IPS-15b (cell line): Measurements from ENCODE around the gene TNPO3.
"Not testable (repeated sequence)": the region's sequence is repeated elsewhere in the genome, so short reads cannot be mapped to it uniquely, and the experiment has no call there.

Source experiments
- H3K27me3 ChIP-seq: one replicate; pipeline ENCODE4 v1.6.1; 2013; ENCODE audit warnings: low read length; ENCODE audit not compliant: control insufficient read depth, insufficient read depth
- H3K36me3 ChIP-seq: one replicate; pipeline ENCODE4 v1.6.1; 2013; ENCODE audit warnings: low read length; ENCODE audit not compliant: control insufficient read depth, insufficient read depth
- H3K4me1 ChIP-seq: one replicate; pipeline ENCODE4 v1.6.1; 2013; ENCODE audit warnings: mild to moderate bottlenecking, low read length; ENCODE audit not compliant: control insufficient read depth, insufficient read depth
- H3K4me3 ChIP-seq: one replicate; pipeline ENCODE4 v1.5.1; 2013; ENCODE audit warnings: low read depth, low read length
- H3K9ac ChIP-seq: one replicate; pipeline ENCODE4 v1.6.1; 2013; ENCODE audit warnings: low read depth, mild to moderate bottlenecking, low read length
- H3K9me3 ChIP-seq: one replicate; pipeline ENCODE4 v1.6.1; 2013; ENCODE audit warnings: mild to moderate bottlenecking, low read length; ENCODE audit not compliant: control insufficient read depth, insufficient read depth

Gene TNPO3

GRCh38 chr7:128954150-128954549 lies 100.8 kb downstream of the TNPO3 start:
- Histone ChIP-seq H3K27me3 (no peaks in the 10 kb centered on the region), H3K4me3 (no peak overlapping the region), H3K36me3 (peaks cover 7% of the 10 kb centered on the region), H3K9me3 (no peaks in the 10 kb centered on the region), H3K4me1 (peaks cover 9% of the 10 kb centered on the region), H3K9ac (no peak overlapping the region)

- no peaks in the 10 kb centered on the region for H3K27me3 ChIP-seq
- no peak overlapping the region for H3K9ac ChIP-seq
- H3K9me3 ChIP-seq, result no peaks in the 10 kb centered on the region
- peaks cover 9% of the 10 kb centered on the region for H3K4me1 ChIP-seq
- no peak overlapping the region for H3K4me3 ChIP-seq
- no peaks in the 10 kb centered on the region for H3K36me3 ChIP-seq
These were observed 103.6 kb downstream of the TNPO3 start for GRCh38 chr7:128951296-128951695.

- Histone ChIP-seq H3K27me3 (no peaks in the 10 kb centered on the region), H3K4me3 (no peak overlapping the region), H3K36me3 (no peaks in the 10 kb centered on the region), H3K9ac (no peak overlapping the region), H3K4me1 (peaks cover 4% of the 10 kb centered on the region), H3K9me3 (no peaks in the 10 kb centered on the region)
These were observed 105.7 kb downstream of the TNPO3 start for GRCh38 chr7:128948976-128949760.

GRCh38 chr7:128948312-128948973 lies 106.5 kb downstream of the TNPO3 start:
- Histone ChIP-seq H3K36me3 (no peaks in the 10 kb centered on the region), H3K4me3 (no peak overlapping the region), H3K27me3 (no peaks in the 10 kb centered on the region), H3K9me3 (no peaks in the 10 kb centered on the region), H3K9ac (no peak overlapping the region), H3K4me1 (peaks cover under 1% of the 10 kb centered on the region)

DNA sequence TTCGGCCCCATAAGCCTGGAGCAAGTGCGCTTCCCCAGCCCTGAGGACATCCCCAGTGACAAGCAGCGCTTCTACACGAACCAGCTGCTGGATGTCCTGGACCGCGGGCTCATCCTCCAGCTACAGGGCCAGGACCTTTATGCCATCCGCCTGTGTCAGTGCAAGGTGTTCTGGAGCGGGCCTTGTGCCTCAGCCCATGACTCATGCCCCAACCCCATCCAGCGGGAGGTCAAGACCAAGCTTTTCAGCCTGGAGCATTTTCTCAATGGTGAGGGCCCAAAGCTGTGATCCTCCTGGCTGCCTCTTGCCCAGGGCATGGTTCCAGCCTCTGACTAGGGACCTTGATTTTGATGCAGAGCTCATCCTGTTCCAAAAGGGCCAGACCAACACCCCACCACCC lies 107.1 kb downstream of the TNPO3 start:
- H3K4me3 ChIP-seq, result no peak overlapping the region
- H3K36me3 ChIP-seq, result no peaks in the 10 kb centered on the region
- H3K9ac ChIP-seq, result no peak overlapping the region
- no peaks in the 10 kb centered on the region for H3K9me3 ChIP-seq
- H3K4me1 ChIP-seq, result no peaks in the 10 kb centered on the region
- H3K27me3 ChIP-seq, result no peaks in the 10 kb centered on the region

DNA sequence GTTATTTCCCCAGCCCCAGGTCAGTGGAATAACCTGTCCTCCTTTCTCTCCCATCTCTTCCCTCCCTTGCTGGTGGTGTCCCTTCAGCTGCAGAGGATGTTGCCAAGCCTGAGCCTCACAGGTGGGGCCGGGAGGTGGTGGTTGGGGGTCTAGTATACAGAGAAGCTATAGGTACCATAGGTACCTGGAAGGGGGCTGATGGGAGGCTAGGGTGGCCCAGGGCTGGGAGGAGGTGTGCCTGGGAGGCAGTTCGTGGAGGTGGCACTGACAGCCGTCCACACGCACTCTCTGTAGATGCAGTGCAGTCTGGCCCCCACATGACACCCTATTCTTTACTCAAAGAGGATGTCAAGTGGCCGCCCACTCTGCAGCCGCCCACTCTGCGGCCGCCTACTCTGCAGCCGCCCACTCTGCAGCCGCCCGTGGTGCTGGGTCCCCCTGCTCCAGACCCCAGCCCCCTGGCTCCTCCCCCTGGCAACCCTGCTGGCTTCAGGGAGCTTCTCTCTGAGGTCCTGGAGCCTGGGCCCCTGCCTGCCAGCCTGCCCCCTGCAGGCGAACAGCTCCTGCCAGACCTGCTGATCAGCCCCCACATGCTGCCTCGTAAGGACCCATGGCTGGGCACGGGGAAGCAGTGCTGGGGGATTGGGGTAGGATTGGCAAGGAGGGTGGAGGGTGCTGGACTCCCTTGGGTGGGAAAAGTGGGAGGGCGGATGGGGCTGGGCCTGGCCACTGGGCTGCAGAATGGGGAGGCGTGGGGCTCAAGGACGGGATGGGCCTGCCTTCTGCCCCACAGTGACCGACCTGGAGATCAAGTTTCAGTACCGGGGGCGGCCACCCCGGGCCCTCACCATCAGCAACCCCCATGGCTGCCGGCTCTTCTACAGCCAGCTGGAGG lies 107.7 kb downstream of the TNPO3 start:
- H3K36me3 ChIP-seq, result no peaks in the 10 kb centered on the region
- no peaks in the 10 kb centered on the region for H3K4me1 ChIP-seq
- no peak overlapping the region for H3K4me3 ChIP-seq
- no peak overlapping the region for H3K9ac ChIP-seq
- no peaks in the 10 kb centered on the region for H3K27me3 ChIP-seq
- no peaks in the 10 kb centered on the region for H3K9me3 ChIP-seq

GRCh38 chr7:128945668-128946366 lies 109.1 kb downstream of the TNPO3 start:
- H3K36me3 ChIP-seq, result no peaks in the 10 kb centered on the region
- H3K27me3 ChIP-seq, result peaks cover 5% of the 10 kb centered on the region
- no peak overlapping the region for H3K9ac ChIP-seq
- H3K9me3 ChIP-seq, result no peaks in the 10 kb centered on the region
- no peaks in the 10 kb centered on the region for H3K4me1 ChIP-seq
- H3K4me3 ChIP-seq, result no peak overlapping the region

GRCh38 chr7:128944487-128945236 lies 110.2 kb downstream of the TNPO3 start:
- Histone ChIP-seq H3K36me3 (no peaks in the 10 kb centered on the region), H3K4me3 (no peak overlapping the region), H3K9me3 (no peaks in the 10 kb centered on the region), H3K9ac (no peak overlapping the region), H3K27me3 (peaks cover 14% of the 10 kb centered on the region), H3K4me1 (no peaks in the 10 kb centered on the region)

- H3K36me3 ChIP-seq, H3K4me3 ChIP-seq, H3K9me3 ChIP-seq, H3K4me1 ChIP-seq, H3K9ac ChIP-seq: not testable (repeated sequence)
- peaks cover 26% of the 10 kb centered on the region for H3K27me3 ChIP-seq
These were observed 111.7 kb downstream of the TNPO3 start for GRCh38 chr7:128943251-128943650.

DNA sequence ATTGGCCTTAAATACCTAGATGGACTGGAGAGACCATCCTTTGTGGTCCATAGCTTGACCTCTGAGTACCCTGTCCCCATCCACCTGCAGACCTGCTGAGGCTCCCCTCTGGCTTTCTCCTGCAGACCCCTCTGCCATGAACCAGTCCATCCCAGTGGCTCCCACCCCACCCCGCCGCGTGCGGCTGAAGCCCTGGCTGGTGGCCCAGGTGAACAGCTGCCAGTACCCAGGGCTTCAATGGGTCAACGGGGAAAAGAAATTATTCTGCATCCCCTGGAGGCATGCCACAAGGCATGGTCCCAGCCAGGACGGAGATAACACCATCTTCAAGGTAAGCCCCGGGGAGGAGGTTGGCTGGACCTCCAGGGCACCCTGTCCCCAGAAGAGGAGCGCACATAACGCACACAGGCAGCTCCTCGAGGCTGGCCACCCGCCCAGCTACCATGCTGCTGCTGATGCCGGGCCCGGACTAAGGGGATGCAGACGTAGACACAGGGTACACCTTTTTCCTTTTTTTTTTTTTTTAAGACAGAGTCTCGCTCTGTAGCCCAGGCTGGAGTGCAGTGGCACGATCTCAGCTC lies 112.9 kb downstream of the TNPO3 start:
- no peak overlapping the region for H3K4me3 ChIP-seq
- no peaks in the 10 kb centered on the region for H3K4me1 ChIP-seq
- no peaks in the 10 kb centered on the region for H3K36me3 ChIP-seq
- H3K27me3 ChIP-seq, result peaks cover 33% of the 10 kb centered on the region
- no peak overlapping the region for H3K9ac ChIP-seq
- no peaks in the 10 kb centered on the region for H3K9me3 ChIP-seq
